Brain microvascular endothelial cell (primary cell): ENCODE measurements around the gene CHAC1.

ENCODE experiments used
- DNase-seq: peaks from one replicate; pipeline ENCODE4 v3.0.0-alpha.2; 2020
- H3K27ac ChIP-seq: fragments of 250-450 bp; sonication (Bioruptor Pico); 2 replicates; pipeline ENCODE4 v1.5.1; 2020; ENCODE audit warnings: mild to moderate bottlenecking, moderate library complexity
- H3K27me3 ChIP-seq: fragments of 250-450 bp; sonication (Bioruptor Pico); replicated peaks from 2 replicates; pipeline ENCODE4 v1.5.1; 2020; ENCODE audit warnings: mild to moderate bottlenecking
- H3K36me3 ChIP-seq: fragments of 250-450 bp; sonication (Bioruptor Pico); replicated peaks from 2 replicates; pipeline ENCODE4 v1.5.1; 2020; ENCODE audit warnings: mild to moderate bottlenecking
- H3K4me3 ChIP-seq: 2 replicates; pipeline ENCODE4 v1.5.1; 2011; ENCODE audit warnings: low read depth, mild to moderate bottlenecking, control low read depth, low read length, moderate library complexity
- in situ Hi-C: cut with HindIII; loops from 2 replicates; pipeline ENCODE4 v1.10.0; 2017; ENCODE audit warnings: low sequenced_read_pairs, low pct_ligation_motif_present
- TF ChIP-seq, protein P1 (sequence below): IDR thresholded peaks from 2 replicates; pipeline ENCODE4 v1.5.1; 2011; ENCODE audit warnings: low read depth, mild to moderate bottlenecking, moderate library complexity, low read length, control low read depth, inconsistent platforms; ENCODE audit errors: missing control alignments

The CHAC1 gene

DNA sequence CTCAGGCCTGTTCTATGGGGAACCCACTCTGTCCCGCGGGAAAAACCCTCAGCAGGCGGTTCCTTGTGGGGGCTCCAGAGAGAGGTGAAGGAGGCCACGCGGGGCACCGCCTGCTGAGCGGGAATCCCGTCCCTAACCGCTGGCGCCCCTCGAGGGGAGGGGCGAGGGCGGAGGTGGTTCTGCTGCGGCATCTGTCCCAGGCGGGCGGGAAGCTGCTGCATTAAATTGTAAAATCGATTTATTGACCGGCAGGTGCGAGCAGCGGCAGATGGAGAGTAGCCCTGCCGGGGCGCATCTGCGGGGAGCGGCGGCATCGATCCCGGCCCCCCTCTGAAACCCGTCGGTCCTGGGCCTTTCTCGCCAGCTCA, 27.8 kb upstream of the CHAC1 start:
- in situ Hi-C loops: no loop called here
- TF ChIP-seq, protein P1, sequence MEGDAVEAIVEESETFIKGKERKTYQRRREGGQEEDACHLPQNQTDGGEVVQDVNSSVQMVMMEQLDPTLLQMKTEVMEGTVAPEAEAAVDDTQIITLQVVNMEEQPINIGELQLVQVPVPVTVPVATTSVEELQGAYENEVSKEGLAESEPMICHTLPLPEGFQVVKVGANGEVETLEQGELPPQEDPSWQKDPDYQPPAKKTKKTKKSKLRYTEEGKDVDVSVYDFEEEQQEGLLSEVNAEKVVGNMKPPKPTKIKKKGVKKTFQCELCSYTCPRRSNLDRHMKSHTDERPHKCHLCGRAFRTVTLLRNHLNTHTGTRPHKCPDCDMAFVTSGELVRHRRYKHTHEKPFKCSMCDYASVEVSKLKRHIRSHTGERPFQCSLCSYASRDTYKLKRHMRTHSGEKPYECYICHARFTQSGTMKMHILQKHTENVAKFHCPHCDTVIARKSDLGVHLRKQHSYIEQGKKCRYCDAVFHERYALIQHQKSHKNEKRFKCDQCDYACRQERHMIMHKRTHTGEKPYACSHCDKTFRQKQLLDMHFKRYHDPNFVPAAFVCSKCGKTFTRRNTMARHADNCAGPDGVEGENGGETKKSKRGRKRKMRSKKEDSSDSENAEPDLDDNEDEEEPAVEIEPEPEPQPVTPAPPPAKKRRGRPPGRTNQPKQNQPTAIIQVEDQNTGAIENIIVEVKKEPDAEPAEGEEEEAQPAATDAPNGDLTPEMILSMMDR: no peak
- Histone ChIP-seq H3K4me3 (no peak overlapping the region), H3K27me3 (peaks cover 40% of the 10 kb centered on the region), H3K27ac (no peak overlapping the region), H3K36me3 (no peaks in the 10 kb centered on the region)
- no peak for DNase-seq

DNA sequence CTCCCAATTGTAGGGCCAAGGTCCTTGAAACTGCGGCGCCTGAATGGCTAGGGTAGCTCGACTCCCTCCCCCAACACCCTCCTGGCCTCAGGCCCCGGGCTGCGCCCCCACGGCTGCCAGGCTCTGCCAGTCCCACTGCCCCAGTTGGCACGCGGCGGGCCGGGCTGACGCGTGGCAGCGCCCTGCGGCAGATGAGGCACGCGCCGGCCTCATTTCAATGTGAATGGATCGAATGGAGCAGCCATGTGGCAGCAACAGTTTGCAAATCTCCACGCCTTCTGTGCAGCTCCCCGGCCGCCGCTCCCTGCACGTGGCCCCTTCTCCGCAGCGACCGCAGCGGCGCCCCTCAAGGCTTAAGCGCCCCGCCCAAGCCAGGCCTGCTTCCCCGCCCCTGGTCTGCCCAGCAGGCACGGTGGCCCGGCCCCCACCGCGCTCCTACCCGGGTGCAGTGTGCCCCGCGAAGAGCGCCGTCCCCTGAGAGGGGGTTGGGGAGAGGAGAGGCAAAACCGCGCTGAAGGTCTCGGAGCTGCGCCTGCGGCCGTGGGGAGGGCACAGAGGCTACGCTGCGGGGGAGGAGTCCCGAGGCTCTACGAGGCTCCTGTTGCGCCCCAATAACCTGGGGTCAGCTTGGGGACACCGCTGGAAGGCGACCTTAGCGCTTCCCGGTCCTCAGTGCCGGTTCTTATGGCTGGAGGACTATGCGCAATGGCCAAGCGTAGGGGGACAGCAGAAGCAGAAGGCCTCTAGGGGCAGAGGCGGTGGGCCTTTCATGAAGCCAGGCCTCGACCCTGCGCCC, 27.2 kb upstream of the CHAC1 start:
- no peak for DNase-seq
- TF ChIP-seq, protein P1: no peak
- no peaks in the 10 kb centered on the region for H3K36me3 ChIP-seq
- H3K27ac ChIP-seq: no peak overlapping the region
- H3K4me3 ChIP-seq: peak overlapping the region; percentile 22
- peaks cover 40% of the 10 kb centered on the region for H3K27me3 ChIP-seq
- in situ Hi-C loops: no loop called here

DNA sequence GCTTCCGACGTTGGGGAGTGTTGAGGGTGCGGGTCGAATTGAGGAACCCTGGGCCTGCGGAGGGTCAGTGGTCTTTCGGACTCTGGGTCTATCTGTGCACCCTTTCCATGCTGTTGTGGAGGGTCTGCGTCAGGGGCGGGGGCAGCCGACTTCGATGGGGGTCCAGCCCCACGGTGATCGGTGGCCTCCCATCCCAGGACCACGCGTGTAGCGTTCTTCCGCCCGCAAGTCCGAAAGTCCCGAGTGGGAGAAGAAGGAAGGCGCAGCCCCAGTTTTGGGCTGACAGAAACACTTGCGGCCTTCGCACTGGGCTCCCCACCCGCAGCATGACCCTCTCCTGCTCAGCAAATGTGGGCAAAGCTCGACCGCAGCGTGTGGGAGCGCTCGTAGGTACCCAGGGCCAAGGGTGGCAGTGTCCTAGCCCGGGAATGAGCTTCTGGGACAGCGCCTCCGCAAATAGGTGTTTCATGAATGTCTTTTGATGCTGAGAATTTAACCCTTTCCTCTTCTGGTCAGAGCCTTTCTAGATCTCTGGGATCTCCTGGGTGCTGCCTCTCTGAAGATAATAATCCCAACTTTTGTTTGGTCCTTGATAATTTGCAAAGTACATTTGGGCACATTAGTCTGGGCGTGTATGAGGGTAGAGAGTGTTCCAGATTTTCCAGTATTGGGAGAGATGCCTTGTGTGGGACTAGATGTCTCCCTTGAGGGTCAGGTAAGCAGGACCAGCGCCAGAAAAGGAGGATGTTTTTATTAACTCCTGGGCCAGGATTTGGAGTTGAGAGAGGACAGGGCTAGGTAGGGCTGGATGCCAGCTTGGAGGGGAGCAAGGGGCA, 26.4 kb upstream of the CHAC1 start:
- Histone ChIP-seq H3K4me3 (no peak overlapping the region), H3K27ac (no peak overlapping the region), H3K27me3 (peaks cover 40% of the 10 kb centered on the region), H3K36me3 (no peaks in the 10 kb centered on the region)
- TF ChIP-seq, protein P1: no peak
- no peak for DNase-seq
- in situ Hi-C loops: no loop called here

GRCh38 chr15:40927495-40927872, 25.8 kb upstream of the CHAC1 start:
- Histone ChIP-seq H3K27ac (no peak overlapping the region), H3K27me3 (peaks cover 40% of the 10 kb centered on the region), H3K4me3 (no peak overlapping the region), H3K36me3 (no peaks in the 10 kb centered on the region)
- in situ Hi-C loops: no loop called here
- TF ChIP-seq, protein P1: no peak
- no peak for DNase-seq

- no peak overlapping the region for H3K4me3 ChIP-seq
- DNase-seq: no peak
- in situ Hi-C loops: no loop called here
- peaks cover 40% of the 10 kb centered on the region for H3K27me3 ChIP-seq
- TF ChIP-seq, protein P1: no peak
- H3K27ac ChIP-seq: no peak overlapping the region
- H3K36me3 ChIP-seq: no peaks in the 10 kb centered on the region
Observed at GRCh38 chr15:40927873-40928806, 25.1 kb upstream of the CHAC1 start.
